Osteocyte (in vitro differentiated cells): Measurements from ENCODE around the gene HNRNPM. TPM values are rescaled to one million over a fixed set of nuclear protein-coding genes. Genes with fewer than 3 reads are reported as not detected.
A peak's percentile ranks its signal among the peaks of the same experiment; 100 is the strongest.

ENCODE experiments used
- DNase-seq: peaks from one replicate; pipeline ENCODE4 v3.0.0; 2021; ENCODE audit warnings: mixed read lengths; ENCODE audit not compliant: unreplicated experiment; ENCODE audit errors: extremely low spot score
- H3K27ac Mint-ChIP-seq: one replicate; pipeline ENCODE4 v1.8.0; 2021; ENCODE audit warnings: mild to moderate bottlenecking, mixed read lengths; ENCODE audit not compliant: unreplicated experiment
- H3K27me3 Mint-ChIP-seq: one replicate; pipeline ENCODE4 v1.8.0; 2021; ENCODE audit warnings: mixed read lengths; ENCODE audit not compliant: unreplicated experiment
- H3K36me3 Mint-ChIP-seq: one replicate; pipeline ENCODE4 v1.8.0; 2021; ENCODE audit warnings: mixed read lengths; ENCODE audit not compliant: unreplicated experiment
- H3K4me1 Mint-ChIP-seq: one replicate; pipeline ENCODE4 v1.8.0; 2021; ENCODE audit warnings: mixed read lengths; ENCODE audit not compliant: unreplicated experiment
- H3K4me3 Mint-ChIP-seq: one replicate; pipeline ENCODE4 v1.8.0; 2021; ENCODE audit warnings: mild to moderate bottlenecking, moderate library complexity, mixed read lengths; ENCODE audit not compliant: unreplicated experiment
- H3K9me3 Mint-ChIP-seq: one replicate; pipeline ENCODE4 v1.8.0; 2021; ENCODE audit warnings: mixed read lengths; ENCODE audit not compliant: unreplicated experiment
- CTCF ChIP-seq: fragments of 200-600 bp; sonication (generic); IDR thresholded peaks from 2 replicates; pipeline ENCODE4 v1.5.0; 2021; ENCODE audit warnings: antibody characterized with exemption, mild to moderate bottlenecking, moderate library complexity
- total RNA-seq: library from RNA; stranded (reverse); gene quantifications from 2 replicates; pipeline ENCODE4 v1.2.1, GENCODE V29; 2021

Gene HNRNPM
- total RNA-seq, 1 donor from 2014 or later: 156 TPM

DNA sequence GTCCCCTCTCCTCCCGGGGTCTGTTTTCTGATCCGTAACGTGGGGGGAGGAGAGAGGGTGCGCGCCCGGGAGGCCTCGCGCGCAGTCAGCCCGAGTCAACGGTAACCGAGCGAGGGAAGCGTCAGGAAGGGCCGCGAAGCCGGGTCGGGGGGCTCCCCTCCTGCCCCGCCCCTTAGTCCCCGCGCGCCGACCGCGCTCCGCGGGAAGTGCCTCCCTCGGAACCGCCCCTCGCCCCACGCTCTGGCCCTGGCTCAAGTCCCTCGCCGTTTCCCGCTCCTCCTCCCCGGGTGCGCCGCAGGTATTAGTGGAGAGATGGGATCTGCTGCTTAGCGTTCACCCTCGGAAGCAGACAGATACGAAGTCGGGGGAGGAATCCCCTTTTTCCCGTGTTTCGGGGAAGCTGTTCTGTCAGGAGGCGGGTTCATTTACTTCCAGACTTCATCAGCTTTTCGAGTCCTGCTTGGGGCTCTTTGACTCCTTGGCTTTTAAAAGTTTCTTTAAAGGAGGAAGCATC is 770 bp downstream of the HNRNPM start:
- peaks cover 43% of the 10 kb centered on the region for H3K4me1 Mint-ChIP-seq
- H3K36me3 Mint-ChIP-seq: peaks cover 6% of the 10 kb centered on the region
- H3K9me3 Mint-ChIP-seq: no peaks in the 10 kb centered on the region
- TF ChIP-seq CTCF: no peak
- H3K27me3 Mint-ChIP-seq: no peaks in the 10 kb centered on the region
- peak overlapping the region; percentile 89 for H3K27ac Mint-ChIP-seq
- H3K4me3 Mint-ChIP-seq: peak overlapping the region; percentile 93
- DNase-seq: no peak

GRCh38 chr19:8446061-8446709 is 1.4 kb downstream of the HNRNPM start:
- no peak for TF ChIP-seq CTCF
- Mint-ChIP-seq H3K36me3 (peaks cover 7% of the 10 kb centered on the region), H3K27ac (peak overlapping the region; percentile 89), H3K27me3 (no peaks in the 10 kb centered on the region), H3K9me3 (no peaks in the 10 kb centered on the region), H3K4me1 (peaks cover 45% of the 10 kb centered on the region), H3K4me3 (peak overlapping the region; percentile 93)
- no peak for DNase-seq

GRCh38 chr19:8449830-8450229 is 5.1 kb downstream of the HNRNPM start:
- H3K27ac Mint-ChIP-seq: peak overlapping the region; percentile 23
- no peak for DNase-seq
- TF ChIP-seq CTCF: no peak
- no peaks in the 10 kb centered on the region for H3K9me3 Mint-ChIP-seq
- H3K27me3 Mint-ChIP-seq: no peaks in the 10 kb centered on the region
- peaks cover 66% of the 10 kb centered on the region for H3K4me1 Mint-ChIP-seq
- H3K36me3 Mint-ChIP-seq: peaks cover 11% of the 10 kb centered on the region
- H3K4me3 Mint-ChIP-seq: no peak overlapping the region

DNA sequence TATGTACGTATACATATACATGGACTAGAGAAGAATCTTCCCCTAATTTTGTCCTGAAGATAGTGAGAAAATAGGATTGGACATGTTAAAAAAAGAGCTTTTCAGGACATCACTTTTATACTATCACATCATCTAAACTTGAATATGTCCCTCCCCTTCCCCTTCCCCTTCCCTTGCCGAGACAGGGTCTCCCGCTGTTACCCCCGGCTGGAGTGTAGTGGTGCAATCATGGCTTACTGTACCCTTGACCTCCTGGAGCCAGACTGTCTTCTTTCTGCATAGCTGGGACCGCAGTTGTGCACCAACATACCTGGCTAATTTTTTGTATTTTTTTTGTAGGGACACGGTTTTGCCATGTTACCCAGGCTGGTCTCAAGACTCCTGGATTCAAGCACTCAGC is 6.6 kb downstream of the HNRNPM start:
- no peaks in the 10 kb centered on the region for H3K9me3 Mint-ChIP-seq
- H3K4me1 Mint-ChIP-seq: peaks cover 68% of the 10 kb centered on the region
- H3K36me3 Mint-ChIP-seq: peaks cover 23% of the 10 kb centered on the region
- TF ChIP-seq CTCF: no peak
- H3K27ac Mint-ChIP-seq: peak overlapping the region; percentile 53
- DNase-seq: no peak
- H3K27me3 Mint-ChIP-seq: no peaks in the 10 kb centered on the region
- no peak overlapping the region for H3K4me3 Mint-ChIP-seq

GRCh38 chr19:8451885-8452284 is 7.1 kb downstream of the HNRNPM start:
- DNase-seq: no peak
- peaks cover 68% of the 10 kb centered on the region for H3K4me1 Mint-ChIP-seq
- peaks cover 27% of the 10 kb centered on the region for H3K36me3 Mint-ChIP-seq
- TF ChIP-seq CTCF: no peak
- H3K9me3 Mint-ChIP-seq: no peaks in the 10 kb centered on the region
- no peaks in the 10 kb centered on the region for H3K27me3 Mint-ChIP-seq
- no peak overlapping the region for H3K4me3 Mint-ChIP-seq
- no peak overlapping the region for H3K27ac Mint-ChIP-seq
